Chondrocyte (in vitro differentiated cells): Measurements from ENCODE around the gene RPS6KB2. TPM values are rescaled to one million over a fixed set of nuclear protein-coding genes. Genes with fewer than 3 reads are reported as not detected.

Source experiments
- DNase-seq: peaks from one replicate; pipeline ENCODE4 v3.0.0; 2021; ENCODE audit warnings: mixed read lengths, low spot score
- H3K27ac Mint-ChIP-seq: one replicate; pipeline ENCODE4 v1.8.0; 2021; ENCODE audit warnings: mild to moderate bottlenecking, moderate library complexity, mixed read lengths; ENCODE audit not compliant: unreplicated experiment
- H3K27me3 Mint-ChIP-seq: 2 replicates; pipeline ENCODE4 v1.8.0; 2021; ENCODE audit warnings: low read depth, mixed read lengths
- H3K36me3 Mint-ChIP-seq: 2 replicates; pipeline ENCODE4 v1.8.0; 2021; ENCODE audit warnings: low read depth, mixed read lengths
- H3K4me1 Mint-ChIP-seq: 2 replicates; pipeline ENCODE4 v1.8.0; 2021; ENCODE audit warnings: low read depth, mild to moderate bottlenecking, mixed read lengths
- H3K4me3 Mint-ChIP-seq: one replicate; pipeline ENCODE4 v1.8.0; 2021; ENCODE audit warnings: mild to moderate bottlenecking, moderate library complexity, mixed read lengths; ENCODE audit not compliant: unreplicated experiment
- H3K9me3 Mint-ChIP-seq: 2 replicates; pipeline ENCODE4 v1.8.0; 2021; ENCODE audit warnings: low read depth, mixed read lengths
- total RNA-seq: library from RNA; stranded (reverse); gene quantifications from 3 replicates; pipeline ENCODE4 v1.2.1, GENCODE V29; 2021
- TF ChIP-seq, protein P1 (sequence below): fragments of 200-600 bp; sonication (generic); IDR thresholded peaks from 2 replicates; pipeline ENCODE4 v1.5.0; 2021; ENCODE audit warnings: antibody characterized with exemption, mild to moderate bottlenecking, moderate library complexity

Gene RPS6KB2
- total RNA-seq, 1 donor from 2014 or later = 42.3 TPM

DNA sequence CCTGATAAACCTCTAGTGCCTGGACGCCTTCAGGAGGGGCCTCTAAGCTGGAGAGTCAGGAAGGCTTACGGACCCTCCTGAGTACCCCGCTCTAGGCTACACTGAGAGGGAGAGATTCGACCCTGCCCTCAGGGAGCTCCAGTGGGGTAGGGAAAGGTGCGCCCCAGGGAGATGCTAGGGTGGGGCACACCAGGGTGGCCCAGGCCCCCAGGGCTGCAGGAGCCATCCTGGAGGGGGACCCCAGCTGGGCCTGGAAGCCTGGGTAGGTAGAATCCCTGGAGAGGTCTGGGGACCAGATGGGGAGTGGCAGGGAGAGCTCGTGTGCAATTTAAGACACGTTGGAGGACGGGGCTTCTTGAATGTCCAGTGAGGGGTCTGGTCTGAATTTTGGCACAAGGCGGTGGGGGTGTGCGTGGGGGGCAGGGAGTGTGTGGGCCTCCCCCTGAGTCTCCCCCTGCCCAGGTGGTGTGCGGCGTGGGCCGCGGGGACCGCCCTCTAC is 8.1 kb upstream of the RPS6KB2 start:
- TF ChIP-seq, protein P1, sequence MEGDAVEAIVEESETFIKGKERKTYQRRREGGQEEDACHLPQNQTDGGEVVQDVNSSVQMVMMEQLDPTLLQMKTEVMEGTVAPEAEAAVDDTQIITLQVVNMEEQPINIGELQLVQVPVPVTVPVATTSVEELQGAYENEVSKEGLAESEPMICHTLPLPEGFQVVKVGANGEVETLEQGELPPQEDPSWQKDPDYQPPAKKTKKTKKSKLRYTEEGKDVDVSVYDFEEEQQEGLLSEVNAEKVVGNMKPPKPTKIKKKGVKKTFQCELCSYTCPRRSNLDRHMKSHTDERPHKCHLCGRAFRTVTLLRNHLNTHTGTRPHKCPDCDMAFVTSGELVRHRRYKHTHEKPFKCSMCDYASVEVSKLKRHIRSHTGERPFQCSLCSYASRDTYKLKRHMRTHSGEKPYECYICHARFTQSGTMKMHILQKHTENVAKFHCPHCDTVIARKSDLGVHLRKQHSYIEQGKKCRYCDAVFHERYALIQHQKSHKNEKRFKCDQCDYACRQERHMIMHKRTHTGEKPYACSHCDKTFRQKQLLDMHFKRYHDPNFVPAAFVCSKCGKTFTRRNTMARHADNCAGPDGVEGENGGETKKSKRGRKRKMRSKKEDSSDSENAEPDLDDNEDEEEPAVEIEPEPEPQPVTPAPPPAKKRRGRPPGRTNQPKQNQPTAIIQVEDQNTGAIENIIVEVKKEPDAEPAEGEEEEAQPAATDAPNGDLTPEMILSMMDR = no peak
- Mint-ChIP-seq H3K9me3 (no peaks in the 10 kb centered on the region), H3K4me3 (peak overlapping the region; percentile 47), H3K27ac (no peak overlapping the region), H3K27me3 (no peaks in the 10 kb centered on the region), H3K4me1 (peaks cover 17% of the 10 kb centered on the region), H3K36me3 (no peaks in the 10 kb centered on the region)
- no peak for DNase-seq

DNA sequence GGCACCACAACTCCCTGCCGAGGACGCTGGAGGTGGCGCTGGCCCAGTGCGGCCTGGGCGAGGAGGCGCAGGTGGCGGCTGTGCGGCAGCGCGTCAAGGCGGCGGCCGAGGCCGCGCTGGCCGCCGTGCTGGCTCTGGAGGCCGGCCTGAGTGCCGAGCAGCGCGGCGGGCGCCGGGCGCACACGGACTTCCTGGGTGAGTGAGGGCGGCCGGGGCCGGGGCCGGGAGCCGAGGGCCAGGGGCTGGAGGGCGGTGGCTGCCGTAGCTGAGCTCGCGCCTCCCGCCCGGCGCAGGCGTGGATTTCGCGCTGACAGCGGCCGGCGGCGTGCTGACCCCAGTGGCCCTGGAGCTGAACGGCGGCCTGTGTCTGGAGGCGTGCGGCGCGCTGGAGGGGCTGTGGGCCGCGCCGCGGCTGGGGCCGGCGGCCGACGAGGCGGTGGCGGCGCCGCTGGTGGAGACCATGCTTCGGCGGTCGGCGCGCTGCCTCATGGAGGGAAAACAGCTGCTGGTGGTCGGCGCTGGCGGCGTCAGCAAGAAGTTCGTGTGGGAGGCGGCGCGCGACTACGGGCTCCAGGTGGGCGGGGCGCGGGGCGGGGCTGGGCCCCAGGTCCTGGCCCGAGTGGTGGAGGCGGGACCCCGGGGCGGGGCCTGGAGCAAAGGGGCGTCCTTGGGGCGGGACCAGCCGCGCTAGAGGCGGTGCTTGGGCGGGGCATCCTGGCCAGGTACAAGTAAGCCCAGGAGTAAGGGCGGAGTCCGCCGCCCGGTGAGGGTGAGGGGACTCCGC is 7.5 kb upstream of the RPS6KB2 start:
- Mint-ChIP-seq H3K4me3 (peak overlapping the region; percentile 67), H3K4me1 (peaks cover 17% of the 10 kb centered on the region), H3K27me3 (no peaks in the 10 kb centered on the region), H3K36me3 (no peaks in the 10 kb centered on the region), H3K27ac (no peak overlapping the region), H3K9me3 (no peaks in the 10 kb centered on the region)
- TF ChIP-seq, protein P1 = no peak
- DNase-seq = no peak

DNA sequence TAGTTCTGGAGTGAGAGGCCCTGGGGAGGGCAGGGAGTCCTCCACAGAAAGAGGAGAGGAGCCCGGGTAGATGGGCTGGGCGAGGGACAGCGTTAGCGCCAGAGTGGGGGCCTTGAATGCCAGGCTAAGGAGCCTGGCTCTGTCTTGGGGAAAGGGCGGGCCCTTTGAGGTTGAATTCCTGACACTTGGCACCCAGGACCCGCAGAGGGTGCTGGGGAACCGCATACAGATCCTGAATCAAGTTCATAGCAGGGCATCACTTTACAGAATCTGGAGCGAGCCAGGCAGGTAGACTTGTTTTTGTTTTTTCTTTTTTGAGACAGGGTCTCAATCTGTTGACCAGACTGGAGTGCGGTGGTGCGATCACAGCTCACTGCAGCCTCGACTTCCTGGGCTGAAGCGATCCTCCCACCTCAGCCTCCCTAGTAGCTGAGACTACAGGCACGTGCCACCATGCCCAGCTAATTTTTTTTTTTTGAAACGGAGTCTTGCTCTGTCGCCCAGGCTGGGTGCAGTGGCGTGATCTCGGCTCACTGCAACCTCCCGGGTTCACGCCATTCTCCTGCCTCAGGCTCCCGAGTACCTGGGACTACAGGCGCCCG is 6.8 kb upstream of the RPS6KB2 start:
- H3K36me3 Mint-ChIP-seq = no peaks in the 10 kb centered on the region

DNA sequence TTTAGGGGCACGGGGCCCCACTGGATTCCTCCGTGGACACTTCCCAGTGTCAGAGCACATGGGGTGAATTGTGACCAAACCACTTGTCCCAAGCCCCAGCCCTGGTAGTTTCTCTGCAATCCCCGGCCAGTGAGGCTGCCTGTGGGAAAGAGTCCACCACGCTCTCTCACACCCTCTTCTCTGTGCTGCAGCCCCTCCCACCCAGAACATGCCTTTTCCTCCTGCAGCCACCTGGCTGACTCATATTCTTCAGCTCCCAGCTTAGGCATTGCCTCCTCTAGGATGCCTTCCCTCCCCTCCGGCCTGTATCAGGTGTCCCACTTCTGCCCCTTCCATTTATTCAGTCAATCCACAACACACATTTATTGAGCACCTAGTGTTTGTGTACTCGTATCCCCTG is 5.4 kb upstream of the RPS6KB2 start:
- H3K4me3 Mint-ChIP-seq = no peak overlapping the region
- H3K27ac Mint-ChIP-seq = no peak overlapping the region

More for the DNA sequence above, 6.8 kb upstream of the RPS6KB2 start:
- TF ChIP-seq, protein P1 = no peak
- Mint-ChIP-seq H3K9me3 (no peaks in the 10 kb centered on the region), H3K4me3 (peak overlapping the region; percentile 67), H3K27me3 (no peaks in the 10 kb centered on the region), H3K4me1 (peaks cover 11% of the 10 kb centered on the region), H3K27ac (no peak overlapping the region)
- no peak for DNase-seq

DNA sequence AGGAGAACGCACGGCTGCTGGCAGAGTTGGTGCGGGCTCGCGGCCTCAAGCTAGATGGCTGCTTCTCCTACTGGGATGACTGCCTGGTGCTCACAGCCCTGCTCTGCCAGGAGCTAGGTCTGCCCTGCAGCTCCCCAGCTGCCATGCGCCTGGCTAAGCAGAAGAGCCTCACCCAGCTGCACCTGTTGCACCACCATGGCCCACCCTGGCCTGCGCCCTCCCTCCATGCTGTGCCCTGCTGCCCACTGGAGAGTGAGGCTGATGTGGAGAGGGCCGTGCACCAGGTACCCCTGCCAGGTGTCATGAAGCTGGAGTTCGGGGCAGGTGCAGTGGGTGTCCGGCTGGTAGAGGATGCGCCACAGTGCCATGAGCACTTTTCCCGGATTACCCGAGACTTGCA is 4.8 kb upstream of the RPS6KB2 start:
- H3K27me3 Mint-ChIP-seq = no peaks in the 10 kb centered on the region
- no peak overlapping the region for H3K27ac Mint-ChIP-seq
- H3K4me3 Mint-ChIP-seq = no peak overlapping the region
- no peaks in the 10 kb centered on the region for H3K9me3 Mint-ChIP-seq
- no peak for DNase-seq
- peaks cover 11% of the 10 kb centered on the region for H3K4me1 Mint-ChIP-seq
- TF ChIP-seq, protein P1 = no peak
- no peaks in the 10 kb centered on the region for H3K36me3 Mint-ChIP-seq

More for the DNA sequence above, 5.4 kb upstream of the RPS6KB2 start:
- no peaks in the 10 kb centered on the region for H3K9me3 Mint-ChIP-seq
- H3K4me1 Mint-ChIP-seq = peaks cover 8% of the 10 kb centered on the region
- H3K27me3 Mint-ChIP-seq = no peaks in the 10 kb centered on the region
- DNase-seq = no peak
- H3K36me3 Mint-ChIP-seq = no peaks in the 10 kb centered on the region
- TF ChIP-seq, protein P1 = no peak
